GM12878 (cell line): ENCODE results near the gene DUSP22. TPM values are rescaled to one million over a fixed set of nuclear protein-coding genes. Genes with fewer than 3 reads are reported as not detected.

ENCODE experiments used
- BRCA1 ChIP-seq: IDR thresholded peaks from 2 replicates; pipeline ENCODE4 v1.6.1; 2011; ENCODE audit warnings: low read depth, low read length, improper control_type of control experiment
- CBFB ChIP-seq: IDR thresholded peaks from 2 replicates; pipeline ENCODE4 v1.6.1; 2016; ENCODE audit warnings: antibody characterized with exemption, low read depth
- CHD4 ChIP-seq: fragments of 200-600 bp; sonication (generic); IDR thresholded peaks from 2 replicates; pipeline ENCODE4 v1.6.1; 2016; ENCODE audit warnings: mild to moderate bottlenecking
- E2F4 ChIP-seq: IDR thresholded peaks from 2 replicates; pipeline ENCODE4 v1.6.1; 2012; ENCODE audit warnings: low read depth, low read length, improper control_type of control experiment
- KLF5 ChIP-seq: fragments of 450-650 bp; IDR thresholded peaks from 2 replicates; pipeline ENCODE4 v1.6.1; 2014; ENCODE audit warnings: mild to moderate bottlenecking; ENCODE audit not compliant: partially characterized antibody
- MLLT1 ChIP-seq: fragments of 450-650 bp; IDR thresholded peaks from 2 replicates; pipeline ENCODE4 v1.6.1; 2016; ENCODE audit warnings: mild to moderate bottlenecking
- NBN ChIP-seq: fragments of 450-650 bp; IDR thresholded peaks from 2 replicates; pipeline ENCODE4 v1.6.1; 2016
- RAD51 ChIP-seq: fragments of 450-650 bp; IDR thresholded peaks from 2 replicates; pipeline ENCODE4 v1.6.1; 2016; ENCODE audit warnings: moderate library complexity, mild to moderate bottlenecking, inconsistent platforms
- TCF3 ChIP-seq: IDR thresholded peaks from 2 replicates; pipeline ENCODE4 v1.6.1; 2012; ENCODE audit warnings: low read depth, mild to moderate bottlenecking, low read length, borderline replicate concordance; ENCODE audit not compliant: insufficient read depth
- WRNIP1 ChIP-seq: IDR thresholded peaks from 2 replicates; pipeline ENCODE4 v1.6.1; 2011; ENCODE audit warnings: low read depth, low read length, improper control_type of control experiment, borderline replicate concordance
- YY1 ChIP-seq: IDR thresholded peaks from 2 replicates; pipeline ENCODE4 v1.6.1; 2011; ENCODE audit warnings: low read depth, mild to moderate bottlenecking, low read length
- ZBED1 ChIP-seq: IDR thresholded peaks from 2 replicates; pipeline ENCODE4 v1.6.1; 2016; ENCODE audit warnings: borderline replicate concordance
- ZBTB33 ChIP-seq: fragments of 450-650 bp; IDR thresholded peaks from 2 replicates; pipeline ENCODE4 v1.6.1; 2017; ENCODE audit warnings: mild to moderate bottlenecking
- ZNF384 ChIP-seq: IDR thresholded peaks from 2 replicates; pipeline ENCODE4 v1.6.1; 2012; ENCODE audit warnings: low read depth, mild to moderate bottlenecking, low read length, improper control_type of control experiment, borderline replicate concordance
- polyA plus RNA-seq, 11 experiments: library from polyadenylated mRNA; depleted of rRNA in 4 of 11; unstranded in 6 of 11; stranded (reverse) in 5 of 11; fragments of >200 nt; fragmentation: Nextera tagmentation in 4 of 11; fragmentation: Illumina TruSeq in 1 of 11; extraction: Ambion mirVana in 4 of 11; extraction: Trizol in 1 of 11; gene quantifications; 1 replicate in 1 of 11; 2 replicates in 10 of 11; pipeline versions ENCODE4 v1.2.1 to v1.2.3, GENCODE V29; 2011 to 2016; ENCODE audit warnings: inconsistent platforms in 2 of 11, missing spikeins in 2 of 11, low read depth in 1 of 11
- total RNA-seq, 4 experiments: library from RNA; depleted of rRNA in 3 of 4; stranded (reverse); fragments of >200 nt in 3 of 4; fragmentation: Illumina TruSeq in 1 of 4; extraction: Trizol in 1 of 4; gene quantifications; 2 replicates each; pipeline versions ENCODE4 v1.2.1 to v1.2.3, GENCODE V29; 2013 to 2021
- TF ChIP-seq, protein P1 (sequence below): fragments of 450-650 bp; IDR thresholded peaks from 2 replicates; pipeline ENCODE4 v1.6.1; 2017; ENCODE audit warnings: low read depth, mild to moderate bottlenecking, moderate library complexity
- TF ChIP-seq, protein P2 (sequence below): fragments of 450-650 bp; formaldehyde crosslinking; IDR thresholded peaks from 2 replicates; pipeline ENCODE4 v1.4.0; 2022; ENCODE audit warnings: mild to moderate bottlenecking, moderate library complexity

DUSP22 gene
- total and polyA plus RNA-seq, 10 of the 15 experiments (the other 5 are each of a cell fraction or from before 2014, with no cell fraction given): 78.9 to 156 (median 107) TPM

GRCh38 chr6:294656-295565 lies 2.6 kb downstream of the DUSP22 start (continued):
- TF ChIP-seq ZBTB33 (no peak), ZBED1 (peak; percentile 35), E2F4 (peak; percentile 30; the same call in 1 of the 2 replicates), BRCA1 (no peak), NBN (peak; percentile 56; the same call in 1 of the 2 replicates), TCF3 (no peak), CBFB (0 out of 2 replicates have a peak, but pooled peaks have one; percentile 2), WRNIP1 (peak; percentile 19; the same call in 1 of the 2 replicates), KLF5 (peak; percentile 6), ZNF384 (no peak), CHD4 (no peak), RAD51 (no peak), YY1 (peak; percentile 82), MLLT1 (peak; percentile 91)
- TF ChIP-seq, protein P1, sequence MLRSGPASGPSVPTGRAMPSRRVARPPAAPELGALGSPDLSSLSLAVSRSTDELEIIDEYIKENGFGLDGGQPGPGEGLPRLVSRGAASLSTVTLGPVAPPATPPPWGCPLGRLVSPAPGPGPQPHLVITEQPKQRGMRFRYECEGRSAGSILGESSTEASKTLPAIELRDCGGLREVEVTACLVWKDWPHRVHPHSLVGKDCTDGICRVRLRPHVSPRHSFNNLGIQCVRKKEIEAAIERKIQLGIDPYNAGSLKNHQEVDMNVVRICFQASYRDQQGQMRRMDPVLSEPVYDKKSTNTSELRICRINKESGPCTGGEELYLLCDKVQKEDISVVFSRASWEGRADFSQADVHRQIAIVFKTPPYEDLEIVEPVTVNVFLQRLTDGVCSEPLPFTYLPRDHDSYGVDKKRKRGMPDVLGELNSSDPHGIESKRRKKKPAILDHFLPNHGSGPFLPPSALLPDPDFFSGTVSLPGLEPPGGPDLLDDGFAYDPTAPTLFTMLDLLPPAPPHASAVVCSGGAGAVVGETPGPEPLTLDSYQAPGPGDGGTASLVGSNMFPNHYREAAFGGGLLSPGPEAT: 0 out of 2 replicates have a peak, but pooled peaks have one; percentile 9
- TF ChIP-seq, protein P2, sequence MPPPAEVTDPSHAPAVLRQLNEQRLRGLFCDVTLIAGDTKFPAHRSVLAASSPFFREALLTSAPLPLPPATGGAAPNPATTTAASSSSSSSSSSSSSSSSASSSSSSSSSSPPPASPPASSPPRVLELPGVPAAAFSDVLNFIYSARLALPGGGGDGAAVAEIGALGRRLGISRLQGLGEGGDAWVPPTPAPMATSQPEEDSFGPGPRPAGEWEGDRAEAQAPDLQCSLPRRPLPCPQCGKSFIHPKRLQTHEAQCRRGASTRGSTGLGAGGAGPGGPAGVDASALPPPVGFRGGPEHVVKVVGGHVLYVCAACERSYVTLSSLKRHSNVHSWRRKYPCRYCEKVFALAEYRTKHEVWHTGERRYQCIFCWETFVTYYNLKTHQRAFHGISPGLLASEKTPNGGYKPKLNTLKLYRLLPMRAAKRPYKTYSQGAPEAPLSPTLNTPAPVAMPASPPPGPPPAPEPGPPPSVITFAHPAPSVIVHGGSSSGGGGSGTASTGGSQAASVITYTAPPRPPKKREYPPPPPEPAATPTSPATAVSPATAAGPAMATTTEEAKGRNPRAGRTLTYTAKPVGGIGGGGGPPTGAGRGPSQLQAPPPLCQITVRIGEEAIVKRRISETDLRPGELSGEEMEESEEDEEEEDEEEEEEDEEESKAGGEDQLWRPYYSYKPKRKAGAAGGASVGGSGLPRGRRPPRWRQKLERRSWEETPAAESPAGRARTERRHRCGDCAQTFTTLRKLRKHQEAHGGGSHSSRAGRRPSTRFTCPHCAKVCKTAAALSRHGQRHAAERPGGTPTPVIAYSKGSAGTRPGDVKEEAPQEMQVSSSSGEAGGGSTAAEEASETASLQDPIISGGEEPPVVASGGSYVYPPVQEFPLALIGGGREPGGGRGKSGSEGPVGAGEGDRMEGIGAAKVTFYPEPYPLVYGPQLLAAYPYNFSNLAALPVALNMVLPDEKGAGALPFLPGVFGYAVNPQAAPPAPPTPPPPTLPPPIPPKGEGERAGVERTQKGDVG: 0 out of 2 replicates have a peak, but pooled peaks have one; percentile 60
